GM10266 (cell line): ENCODE data around the gene MSRB3.

ENCODE experiments used
- DNase-seq: peaks from one replicate; pipeline ENCODE4 v3.0.0; 2012; ENCODE audit errors: extremely low spot score
- TF ChIP-seq, protein P1 (sequence below): IDR thresholded peaks from 2 replicates; pipeline ENCODE4 v1.5.1; 2012; ENCODE audit warnings: mild to moderate bottlenecking, low read depth; ENCODE audit not compliant: control insufficient read depth, insufficient read depth; ENCODE audit errors: missing control alignments

Gene MSRB3

DNA sequence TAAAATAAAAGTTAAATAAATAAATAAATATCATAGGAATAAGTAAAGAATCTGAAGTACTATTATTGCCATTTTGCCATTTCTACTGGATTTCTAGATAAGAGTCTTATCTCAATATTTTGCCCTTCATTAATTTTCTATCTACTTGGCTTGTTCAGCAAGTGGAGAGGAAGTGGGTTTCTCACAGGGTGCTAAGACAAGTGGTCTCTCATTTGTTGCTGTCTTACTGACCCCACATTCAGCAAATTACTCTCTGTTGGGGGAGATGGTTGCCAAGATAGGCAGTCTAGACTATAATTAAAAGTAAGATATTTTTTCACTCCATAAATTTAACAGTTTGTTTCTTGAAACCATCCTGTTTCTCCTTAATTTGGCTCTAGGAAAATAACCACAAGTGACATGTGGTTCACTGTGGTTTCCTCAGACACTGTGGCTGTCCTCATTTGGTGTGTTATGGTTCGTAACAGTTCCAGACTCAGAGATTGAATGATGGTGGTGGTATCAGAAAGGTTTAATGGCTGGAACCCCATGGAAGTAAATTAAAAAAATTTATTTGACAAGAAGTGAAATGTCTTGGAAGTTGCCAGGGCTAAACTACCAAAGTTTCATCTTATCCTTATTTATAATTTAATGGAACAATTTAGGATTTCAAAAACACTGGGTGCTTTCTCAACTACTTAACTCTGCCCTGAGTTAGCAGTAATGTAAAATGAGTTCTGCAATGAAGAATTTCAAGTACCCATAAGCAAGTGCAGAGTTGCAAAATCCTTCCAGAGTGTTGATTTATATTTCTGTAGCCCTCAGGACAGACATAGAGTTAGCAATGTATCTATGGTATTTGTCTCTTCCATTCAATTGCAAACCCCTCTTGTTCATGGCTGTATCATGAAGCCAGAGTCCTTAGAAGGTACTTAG is 214.8 kb downstream of the MSRB3 start:
- TF ChIP-seq, protein P1, sequence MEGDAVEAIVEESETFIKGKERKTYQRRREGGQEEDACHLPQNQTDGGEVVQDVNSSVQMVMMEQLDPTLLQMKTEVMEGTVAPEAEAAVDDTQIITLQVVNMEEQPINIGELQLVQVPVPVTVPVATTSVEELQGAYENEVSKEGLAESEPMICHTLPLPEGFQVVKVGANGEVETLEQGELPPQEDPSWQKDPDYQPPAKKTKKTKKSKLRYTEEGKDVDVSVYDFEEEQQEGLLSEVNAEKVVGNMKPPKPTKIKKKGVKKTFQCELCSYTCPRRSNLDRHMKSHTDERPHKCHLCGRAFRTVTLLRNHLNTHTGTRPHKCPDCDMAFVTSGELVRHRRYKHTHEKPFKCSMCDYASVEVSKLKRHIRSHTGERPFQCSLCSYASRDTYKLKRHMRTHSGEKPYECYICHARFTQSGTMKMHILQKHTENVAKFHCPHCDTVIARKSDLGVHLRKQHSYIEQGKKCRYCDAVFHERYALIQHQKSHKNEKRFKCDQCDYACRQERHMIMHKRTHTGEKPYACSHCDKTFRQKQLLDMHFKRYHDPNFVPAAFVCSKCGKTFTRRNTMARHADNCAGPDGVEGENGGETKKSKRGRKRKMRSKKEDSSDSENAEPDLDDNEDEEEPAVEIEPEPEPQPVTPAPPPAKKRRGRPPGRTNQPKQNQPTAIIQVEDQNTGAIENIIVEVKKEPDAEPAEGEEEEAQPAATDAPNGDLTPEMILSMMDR, result no peak
- no peak for DNase-seq

DNA sequence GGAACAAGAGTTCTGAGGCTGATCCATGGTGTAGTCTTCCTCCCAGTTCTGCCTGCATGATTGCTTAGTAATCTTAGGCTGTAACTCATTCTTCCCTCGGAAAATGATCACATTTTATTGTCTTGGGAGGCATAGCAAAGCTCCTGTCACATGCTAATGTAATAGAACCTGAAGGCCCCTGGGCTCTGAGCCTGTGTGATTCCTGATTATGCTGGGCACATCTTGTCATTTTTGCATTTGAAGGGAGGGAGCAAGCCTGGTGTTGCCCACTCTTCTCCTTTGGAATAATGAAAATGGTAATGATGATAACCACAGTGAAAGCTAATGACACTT is 215.4 kb downstream of the MSRB3 start:
- no peak for DNase-seq

DNA sequence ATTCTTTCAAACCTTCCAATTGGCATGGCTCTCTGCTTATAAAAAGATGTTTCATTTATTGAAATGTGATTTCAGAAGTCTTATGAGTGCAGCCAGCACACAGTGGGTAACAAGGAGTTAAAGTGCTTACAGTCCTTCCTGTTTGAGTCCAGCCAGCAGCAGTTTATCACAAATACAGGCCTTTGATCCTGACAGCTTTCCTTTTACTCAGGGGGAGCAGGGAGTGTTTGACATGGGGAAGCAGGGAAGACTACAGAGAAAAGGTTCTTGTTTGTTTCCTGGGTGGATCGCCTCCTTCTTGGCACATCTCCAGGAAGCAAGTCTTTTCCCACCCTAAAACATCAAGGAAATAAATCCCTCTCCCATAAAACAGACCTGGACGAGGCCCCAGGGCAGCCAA is 216.1 kb downstream of the MSRB3 start:
- TF ChIP-seq, protein P1, result no peak
- no peak for DNase-seq

More for the DNA sequence above, 215.4 kb downstream of the MSRB3 start:
- TF ChIP-seq, protein P1, result no peak

DNA sequence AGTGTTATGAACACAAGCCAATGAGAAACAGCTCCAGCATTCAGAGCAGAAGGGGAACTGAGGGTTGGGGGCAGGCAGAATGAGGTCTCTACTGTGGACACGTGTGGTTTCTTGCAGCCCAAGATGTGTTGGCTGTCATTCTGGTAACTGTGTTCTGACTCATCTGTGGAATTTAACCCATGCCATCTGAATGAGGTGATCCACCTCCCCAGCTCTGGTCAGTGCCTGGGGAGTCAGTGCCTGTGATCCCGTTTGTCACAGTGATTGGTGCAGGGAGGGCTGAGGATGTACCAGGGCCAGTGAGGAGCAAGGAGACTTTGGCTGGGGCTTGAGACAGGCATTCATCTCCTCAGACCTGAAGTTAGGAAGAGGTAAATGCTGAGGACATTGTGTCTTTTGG is 216.8 kb downstream of the MSRB3 start:
- TF ChIP-seq, protein P1, result no peak
- no peak for DNase-seq

DNA sequence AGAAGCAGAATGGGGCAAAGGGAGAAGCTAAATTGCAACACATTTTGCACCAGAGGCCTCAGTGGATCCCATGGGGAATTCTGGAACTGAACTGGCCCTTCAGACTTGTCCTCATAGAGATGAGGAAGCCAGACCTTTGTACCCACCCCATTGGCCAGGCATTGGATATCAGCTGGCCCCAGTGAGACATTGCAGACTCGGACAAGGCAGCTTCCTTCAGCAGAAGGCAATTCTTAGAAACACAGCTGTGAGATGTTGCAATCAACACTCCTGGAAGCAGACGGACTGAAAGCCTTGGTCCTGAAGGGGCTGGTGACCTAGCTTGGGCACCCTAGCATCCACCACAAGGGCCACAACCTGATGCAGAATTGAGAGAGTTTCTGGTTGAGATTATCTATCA is 218.1 kb downstream of the MSRB3 start:
- TF ChIP-seq, protein P1, result no peak
- no peak for DNase-seq

DNA sequence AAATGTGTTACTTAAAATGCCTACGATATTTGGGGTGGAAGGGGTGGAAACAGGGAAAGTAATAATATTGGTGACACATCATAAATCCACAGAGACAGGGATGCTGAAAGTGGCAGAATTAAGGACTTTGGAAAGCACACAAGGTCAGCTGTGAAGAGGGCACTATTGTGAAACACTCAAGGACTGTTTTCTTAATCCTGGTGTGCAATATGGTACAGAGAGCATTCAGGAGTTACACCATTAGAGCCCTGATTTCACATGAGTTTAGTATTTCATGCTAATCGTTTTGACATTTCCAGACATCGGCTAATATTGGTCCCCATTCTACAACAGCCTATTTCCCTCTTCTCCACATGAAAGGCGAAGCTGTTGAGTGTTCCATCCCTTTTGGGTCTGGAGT is 219.2 kb downstream of the MSRB3 start:
- no peak for DNase-seq
- TF ChIP-seq, protein P1, result no peak

DNA sequence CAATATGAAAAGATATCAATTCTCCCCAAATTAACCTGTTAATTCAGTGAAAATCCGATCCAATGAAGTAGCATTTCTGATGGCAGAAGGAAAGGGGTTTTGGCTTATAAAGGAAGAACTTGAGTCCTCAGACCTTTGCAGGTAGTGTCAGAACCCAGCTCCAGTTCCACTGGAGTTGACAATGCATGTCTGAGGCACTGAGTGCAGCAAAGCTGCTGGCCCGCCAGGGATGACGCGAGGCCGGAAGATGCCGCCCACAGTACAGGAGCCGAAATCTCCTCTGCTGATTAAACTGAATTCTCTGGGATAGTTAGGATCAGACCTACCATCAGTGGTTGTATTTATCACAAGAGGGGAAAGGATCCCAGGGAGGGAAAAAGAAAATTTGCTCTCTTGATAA is 220.7 kb downstream of the MSRB3 start:
- DNase-seq, result no peak
- TF ChIP-seq, protein P1, result no peak
